ENCODE data around the gene SHH. TPM values are rescaled to one million over a fixed set of nuclear protein-coding genes. Genes with fewer than 3 reads are reported as not detected.

The SHH gene
- total and polyA plus RNA-seq, 2 of the 4 experiments (the other 2 are of a cell fraction): under 0.01 to 0.03 TPM

DNA sequence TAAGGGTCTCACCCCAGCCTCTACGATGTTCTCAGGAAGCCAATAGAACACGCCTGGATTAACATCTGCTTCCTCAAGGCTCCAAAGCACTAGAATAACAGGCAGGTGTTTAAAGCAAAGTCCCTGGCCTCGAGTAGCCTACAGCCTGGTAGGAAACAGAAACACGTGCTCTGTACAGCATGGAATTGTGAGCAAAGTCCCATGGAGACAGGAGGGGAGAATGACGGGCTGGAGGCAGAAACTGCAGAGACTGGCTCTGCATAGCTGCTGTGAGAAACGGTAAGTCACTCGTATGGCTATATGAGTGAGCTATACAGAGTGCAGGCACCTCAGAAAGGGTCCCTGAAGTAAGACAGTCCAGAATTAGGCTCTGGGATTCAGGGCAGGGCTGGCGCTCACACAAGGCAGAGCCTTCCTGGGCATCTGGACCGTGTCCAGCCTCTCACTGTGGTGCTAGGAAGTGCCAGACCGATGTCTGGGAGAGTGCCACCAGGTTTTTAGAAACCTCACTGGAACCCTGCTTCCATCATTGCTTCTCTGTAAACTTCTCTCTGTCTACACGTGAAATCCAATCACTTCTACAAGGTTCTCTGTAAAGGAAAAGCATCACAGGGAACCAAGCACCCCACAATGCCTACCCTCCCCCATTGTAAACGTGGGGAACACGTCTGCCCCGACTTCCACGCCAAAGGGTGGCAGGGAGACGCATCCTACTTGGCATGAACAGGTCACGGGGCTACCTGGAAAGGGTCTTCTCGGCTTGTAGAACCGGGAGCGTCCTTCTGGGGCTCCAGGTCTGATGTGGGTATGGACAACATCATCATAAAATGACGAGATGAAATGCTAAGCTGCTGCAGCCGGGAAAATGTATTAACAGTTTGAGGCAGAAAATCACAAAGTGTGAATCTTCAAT lies 38.8 kb upstream of the SHH start:
- Histone ChIP-seq H2AK5ac (ENCODE audit: low read depth, low read length) (no peak overlapping the region), H4K5ac (ENCODE audit: low read depth, low read length) (no peak overlapping the region), H3K79me1 (ENCODE audit: low read depth in 1 of 2, low read length in 2 of 2) (no peaks in the 10 kb centered on the region), H3K4me2 (ENCODE audit: low read depth, low read length) (no peak overlapping the region), H2AFZ (replicated peaks; ENCODE audit: low read length, poor library complexity) (no peak overlapping the region), H4K91ac (ENCODE audit: insufficient read depth, low read depth, low read length) (no peak overlapping the region), H3K56ac (ENCODE audit: extremely low read depth, insufficient read depth, low read length) (no peak overlapping the region), H2BK15ac (ENCODE audit: low read depth, low read length) (no peak overlapping the region), H3K9me1 (ENCODE audit: insufficient read depth, low read length) (no peaks in the 10 kb centered on the region), H2BK20ac (ENCODE audit: low read depth, low read length) (no peak overlapping the region), H3K36me3 (ENCODE audit: control insufficient read depth, insufficient read depth, low read length) (no peaks in the 10 kb centered on the region), H3K4me1 (ENCODE audit: control insufficient read depth, insufficient read depth, low read length) (no peaks in the 10 kb centered on the region), H3K4ac (ENCODE audit: low read depth, low read length) (no peak overlapping the region), H3K27me3 (ENCODE audit: control insufficient read depth, insufficient read depth, low read length) (peaks cover 4% of the 10 kb centered on the region; the same call in 1 of the 2 replicates), H2BK5ac (ENCODE audit: low read depth, low read length, poor library complexity, severe bottlenecking) (no peak overlapping the region), H3K27ac (ENCODE audit: insufficient read depth, low read length) (no peak overlapping the region), H3K9me3 (ENCODE audit: control insufficient read depth, insufficient read depth, low read length) (peaks cover 15% of the 10 kb centered on the region; the same call in 1 of the 2 replicates), H2BK120ac (ENCODE audit: low read depth, low read length) (no peak overlapping the region), H4K20me1 (ENCODE audit: insufficient read depth, low read length) (no peaks in the 10 kb centered on the region), H3K4me3 (ENCODE audit: insufficient read depth, low read depth, low read length) (no peak overlapping the region), H4K8ac (ENCODE audit: low read depth in 2 of 2, low read length in 2 of 2) (no peak overlapping the region), H3K18ac (ENCODE audit: low read depth, low read length) (no peak overlapping the region), H3K23ac (ENCODE audit: low read depth, low read length) (no peak overlapping the region), H3K9ac (ENCODE audit: low read depth, low read length) (no peak overlapping the region), H2AK9ac (replicated peaks; ENCODE audit: low read depth, low read length, poor library complexity) (no peak overlapping the region), H3K14ac (replicated peaks; ENCODE audit: low read depth, low read length) (no peak overlapping the region)
- ChIA-PET CTCF (interaction anchor here (0.7 to 1.0 kb wide), 2 partner anchors 13 to 153 kb away, joined by 3 read pairs; no protein-coding TSS in a partner anchor), POLR2A (ENCODE audit: unreplicated experiment) (no interaction called here)
- TF ChIP-seq, protein P1, sequence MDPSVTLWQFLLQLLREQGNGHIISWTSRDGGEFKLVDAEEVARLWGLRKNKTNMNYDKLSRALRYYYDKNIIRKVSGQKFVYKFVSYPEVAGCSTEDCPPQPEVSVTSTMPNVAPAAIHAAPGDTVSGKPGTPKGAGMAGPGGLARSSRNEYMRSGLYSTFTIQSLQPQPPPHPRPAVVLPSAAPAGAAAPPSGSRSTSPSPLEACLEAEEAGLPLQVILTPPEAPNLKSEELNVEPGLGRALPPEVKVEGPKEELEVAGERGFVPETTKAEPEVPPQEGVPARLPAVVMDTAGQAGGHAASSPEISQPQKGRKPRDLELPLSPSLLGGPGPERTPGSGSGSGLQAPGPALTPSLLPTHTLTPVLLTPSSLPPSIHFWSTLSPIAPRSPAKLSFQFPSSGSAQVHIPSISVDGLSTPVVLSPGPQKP (IDR thresholded peaks at IDR 0.05; ENCODE audit: borderline replicate concordance, low read depth, low read length): no peak
- TF ChIP-seq, protein P2, sequence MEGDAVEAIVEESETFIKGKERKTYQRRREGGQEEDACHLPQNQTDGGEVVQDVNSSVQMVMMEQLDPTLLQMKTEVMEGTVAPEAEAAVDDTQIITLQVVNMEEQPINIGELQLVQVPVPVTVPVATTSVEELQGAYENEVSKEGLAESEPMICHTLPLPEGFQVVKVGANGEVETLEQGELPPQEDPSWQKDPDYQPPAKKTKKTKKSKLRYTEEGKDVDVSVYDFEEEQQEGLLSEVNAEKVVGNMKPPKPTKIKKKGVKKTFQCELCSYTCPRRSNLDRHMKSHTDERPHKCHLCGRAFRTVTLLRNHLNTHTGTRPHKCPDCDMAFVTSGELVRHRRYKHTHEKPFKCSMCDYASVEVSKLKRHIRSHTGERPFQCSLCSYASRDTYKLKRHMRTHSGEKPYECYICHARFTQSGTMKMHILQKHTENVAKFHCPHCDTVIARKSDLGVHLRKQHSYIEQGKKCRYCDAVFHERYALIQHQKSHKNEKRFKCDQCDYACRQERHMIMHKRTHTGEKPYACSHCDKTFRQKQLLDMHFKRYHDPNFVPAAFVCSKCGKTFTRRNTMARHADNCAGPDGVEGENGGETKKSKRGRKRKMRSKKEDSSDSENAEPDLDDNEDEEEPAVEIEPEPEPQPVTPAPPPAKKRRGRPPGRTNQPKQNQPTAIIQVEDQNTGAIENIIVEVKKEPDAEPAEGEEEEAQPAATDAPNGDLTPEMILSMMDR (conservative IDR thresholded peaks at IDR 0.05; ENCODE audit: low read depth, low read length): no peak
- in situ Hi-C loops (cut with MboI; ENCODE audit: low sequenced_read_pairs): no loop called here
- WGBS, 2 experiments (ENCODE audit: extremely low coverage in 2 of 2, insufficient read length in 1 of 2): 23% methylated on average over 6 of the region's 22 CpGs; no CpG with 5 or more reads in 1 of the 2 experiments
- DNase-seq: no peak
- no TSS peak for BruUV-seq (replicated peaks)
- dilution Hi-C loops (cut with HindIII; ENCODE audit: low sequenced_read_pairs, unreplicated experiment): no loop called here
- intact Hi-C loops (cut with micrococcal nuclease): no loop called here
- ATAC-seq (ENCODE audit: low read depth): no peak
